ENCODE results near the gene FUT7. TPM values are rescaled to one million over a fixed set of nuclear protein-coding genes. Genes with fewer than 3 reads are reported as not detected.

Gene FUT7
- total and polyA plus RNA-seq, 2 of the 8 experiments (the other 6 are each of a cell fraction or from before 2014, with no cell fraction given) = not detected

GRCh38 chr9:137020771-137021567 is 10.9 kb downstream of the FUT7 start (continued):
- no peak for TF ChIP-seq CTCF (IDR thresholded peaks at IDR 0.05; ENCODE audit: control extremely low read depth in 1 of 3, insufficient read depth in 1 of 3, low read depth in 1 of 3, low read length in 3 of 3)
